H9 (cell line): Measurements from ENCODE around the gene RFNG. TPM values are rescaled to one million over a fixed set of nuclear protein-coding genes. Genes with fewer than 3 reads are reported as not detected.

Source experiments
- DNase-seq: peaks from one replicate; pipeline ENCODE4 v3.0.0-alpha.2; 2017
- H2AFZ ChIP-seq: one replicate; pipeline ENCODE4 v1.6.1; 2013; ENCODE audit warnings: mild to moderate bottlenecking, low read length, control low read depth, moderate library complexity
- H2AK5ac ChIP-seq: 2 replicates; pipeline ENCODE4 v1.6.1; 2013; ENCODE audit warnings: low read length, control low read depth, mixed read lengths; ENCODE audit not compliant: insufficient read length
- H2BK120ac ChIP-seq: one replicate; pipeline ENCODE4 v1.6.1; 2013; ENCODE audit warnings: low read depth, mild to moderate bottlenecking, low read length, control low read depth, inconsistent platforms; ENCODE audit not compliant: poor library complexity, severe bottlenecking
- H2BK12ac ChIP-seq: 2 replicates; pipeline ENCODE4 v1.6.1; 2013; ENCODE audit warnings: low read length, control low read depth, mixed read lengths, low read depth; ENCODE audit not compliant: insufficient read length
- H2BK15ac ChIP-seq: 2 replicates; pipeline ENCODE4 v1.6.1; 2013; ENCODE audit warnings: low read depth, low read length, control low read depth
- H2BK20ac ChIP-seq: one replicate; pipeline ENCODE4 v1.6.1; 2013; ENCODE audit warnings: low read depth, mild to moderate bottlenecking, low read length, control low read depth, inconsistent platforms; ENCODE audit not compliant: poor library complexity, severe bottlenecking
- H2BK5ac ChIP-seq: 2 replicates; pipeline ENCODE4 v1.6.1; 2013; ENCODE audit warnings: low read length, control low read depth, mixed read lengths; ENCODE audit not compliant: insufficient read length
- H3K14ac ChIP-seq: 2 replicates; pipeline ENCODE4 v1.6.1; 2013; ENCODE audit warnings: low read length, control low read depth; ENCODE audit not compliant: insufficient read depth
- H3K18ac ChIP-seq: 2 replicates; pipeline ENCODE4 v1.6.1; 2013; ENCODE audit warnings: low read depth, mild to moderate bottlenecking, mixed read lengths, low read length, control low read depth; ENCODE audit not compliant: insufficient read length
- H3K23ac ChIP-seq: 2 replicates; pipeline ENCODE4 v1.6.1; 2013; ENCODE audit warnings: low read length, control low read depth, mixed read lengths, low read depth; ENCODE audit not compliant: insufficient read length
- H3K23me2 ChIP-seq: 2 replicates; pipeline ENCODE4 v1.6.1; 2013; ENCODE audit warnings: low read depth, mild to moderate bottlenecking, mixed read lengths, low read length, control low read depth; ENCODE audit not compliant: insufficient read length, poor library complexity, severe bottlenecking
- H3K27ac ChIP-seq: 2 replicates; pipeline ENCODE4 v1.5.1; 2013; ENCODE audit warnings: low read length, control low read depth, mixed read lengths, low read depth; ENCODE audit not compliant: insufficient read length
- H3K27me3 ChIP-seq: 2 replicates; pipeline ENCODE4 v1.6.1; 2013; ENCODE audit warnings: low read length, control low read depth, inconsistent platforms; ENCODE audit not compliant: insufficient read depth
- H3K4ac ChIP-seq: 2 replicates; pipeline ENCODE4 v1.6.1; 2013; ENCODE audit warnings: low read depth, mild to moderate bottlenecking, control low read depth, inconsistent platforms, low read length, moderate library complexity
- H3K4me1 ChIP-seq: 2 replicates; pipeline ENCODE4 v1.6.1; 2013; ENCODE audit warnings: low read length, control low read depth, inconsistent platforms; ENCODE audit not compliant: insufficient read depth
- H3K4me2 ChIP-seq: 2 replicates; pipeline ENCODE4 v1.6.1; 2013; ENCODE audit warnings: low read length, control low read depth, mixed read lengths; ENCODE audit not compliant: insufficient read length, insufficient read depth
- H3K56ac ChIP-seq: 2 replicates; pipeline ENCODE4 v1.6.1; 2013; ENCODE audit warnings: low read depth, mild to moderate bottlenecking, mixed read lengths, low read length, control low read depth; ENCODE audit not compliant: insufficient read length
- H3K79me1 ChIP-seq: 2 replicates; pipeline ENCODE4 v1.6.1; 2013; ENCODE audit warnings: low read depth, mild to moderate bottlenecking, moderate library complexity, low read length, control low read depth, inconsistent platforms; ENCODE audit not compliant: insufficient read depth, poor library complexity, severe bottlenecking
- H3K79me2 ChIP-seq: 2 replicates; pipeline ENCODE4 v1.6.1; 2013; ENCODE audit warnings: low read length, control low read depth, inconsistent platforms; ENCODE audit not compliant: insufficient read depth
- H3K9ac ChIP-seq: 2 replicates; pipeline ENCODE4 v1.6.1; 2013; ENCODE audit warnings: low read length, control low read depth, mixed read lengths; ENCODE audit not compliant: insufficient read length; ENCODE audit errors: extremely low read depth
- H3K9me3 ChIP-seq: one replicate; pipeline ENCODE4 v1.6.1; 2013; ENCODE audit warnings: low read depth, low read length, inconsistent platforms; ENCODE audit not compliant: control insufficient read depth
- H3T11ph ChIP-seq: one replicate; pipeline ENCODE4 v1.6.1; 2013; ENCODE audit warnings: mild to moderate bottlenecking, low read length, control low read depth, inconsistent platforms
- H4K20me1 ChIP-seq: one replicate; pipeline ENCODE4 v1.6.1; 2013; ENCODE audit not compliant: control insufficient read depth, insufficient read length, insufficient read depth
- H4K5ac ChIP-seq: 2 replicates; pipeline ENCODE4 v1.6.1; 2013; ENCODE audit warnings: low read depth, mild to moderate bottlenecking, mixed read lengths, low read length, control low read depth; ENCODE audit not compliant: insufficient read length
- H4K8ac ChIP-seq: replicated peaks from 2 replicates; pipeline ENCODE4 v1.6.1; 2013; ENCODE audit warnings: low read length, control low read depth, mixed read lengths, low read depth; ENCODE audit not compliant: insufficient read length
- H4K91ac ChIP-seq: 2 replicates; pipeline ENCODE4 v1.6.1; 2013; ENCODE audit warnings: low read depth, mild to moderate bottlenecking, moderate library complexity, mixed read lengths, low read length, control low read depth; ENCODE audit not compliant: insufficient read length
- H3K27ac Mint-ChIP-seq, 3 experiments: 2 replicates in 2 of 3; 3 replicates in 1 of 3; pipeline ENCODE4 v1.8.0; 2020 to 2021; ENCODE audit warnings: mixed read lengths in 3 of 3, mild to moderate bottlenecking in 1 of 3, moderate library complexity in 1 of 3
- H3K27me3 Mint-ChIP-seq: 2 replicates; pipeline ENCODE4 v1.8.0; 2021; ENCODE audit warnings: low read depth, mild to moderate bottlenecking, moderate library complexity, mixed read lengths
- H3K36me3 Mint-ChIP-seq, 3 experiments: 2 replicates in 2 of 3; 3 replicates in 1 of 3; pipeline ENCODE4 v1.8.0; 2020 to 2021; ENCODE audit warnings: low read depth in 3 of 3, mixed read lengths in 3 of 3; ENCODE audit not compliant: insufficient read depth in 1 of 3
- H3K4me1 Mint-ChIP-seq, 2 experiments: 2 replicates each; pipeline ENCODE4 v1.8.0; 2020; ENCODE audit warnings: mixed read lengths in 2 of 2
- H3K4me3 Mint-ChIP-seq, 2 experiments: 2 replicates in 1 of 2; 3 replicates in 1 of 2; pipeline ENCODE4 v1.8.0; 2020 to 2021; ENCODE audit warnings: mild to moderate bottlenecking in 2 of 2, mixed read lengths in 2 of 2, moderate library complexity in 1 of 2
- H3K9me3 Mint-ChIP-seq, 2 experiments: 2 replicates in 1 of 2; 3 replicates in 1 of 2; pipeline ENCODE4 v1.8.0; 2020; ENCODE audit warnings: mild to moderate bottlenecking in 2 of 2, mixed read lengths in 2 of 2, moderate library complexity in 1 of 2
- WGBS: extraction: QIAGEN DNeasy Blood & Tissue Kit; methylation state at CpG from one replicate; pipeline ENCODE4 v1.1.7; 2013; ENCODE audit warnings: missing lambda C conversion rate, low lambda C conversion rate, mixed read lengths; ENCODE audit not compliant: insufficient read length; ENCODE audit errors: extremely low coverage; 5-methylcytosine and 5-hydroxymethylcytosine counted together
- total RNA-seq: library from RNA; stranded (reverse); gene quantifications from 2 replicates; pipeline ENCODE4 v1.2.1, GENCODE V29; 2021
- TF ChIP-seq, protein P1 (sequence below): fragments of 200-600 bp; sonication (generic); conservative IDR thresholded peaks from 3 replicates; pipeline ENCODE4 v1.8.0; 2021; ENCODE audit warnings: antibody characterized with exemption, mild to moderate bottlenecking

The RFNG gene
- total RNA-seq, 1 experiment from 2014 or later = 34.0 TPM

DNA sequence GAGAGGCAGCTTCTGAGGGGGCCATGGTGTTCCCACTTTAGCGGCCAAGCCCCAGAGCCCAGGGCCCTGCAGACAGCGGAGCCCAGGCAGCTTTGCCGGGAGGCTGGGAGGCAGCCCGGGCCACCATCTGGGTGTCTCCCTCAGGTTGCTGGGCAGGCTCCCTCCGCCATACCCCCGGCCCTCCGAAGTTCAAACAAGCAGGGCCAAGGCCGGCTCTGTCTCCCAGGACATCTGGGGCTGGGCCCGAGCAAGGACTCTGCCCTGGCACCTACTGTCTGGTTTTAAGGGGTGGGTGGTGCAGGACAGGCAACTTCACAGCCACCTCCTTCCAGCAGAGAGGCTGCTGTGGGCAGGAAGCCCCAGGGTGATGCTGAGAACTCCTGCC is 11.4 kb upstream of the RFNG start:
- H3K23ac ChIP-seq = no peak overlapping the region
- DNase-seq = no peak
- no peak overlapping the region for H2AFZ ChIP-seq
- H2BK12ac ChIP-seq = no peak overlapping the region
- peaks cover 15% of the 10 kb centered on the region for H3K23me2 ChIP-seq
- no peak overlapping the region for H2BK20ac ChIP-seq
- Mint-ChIP-seq H3K4me1 (peaks cover 4 to 5% of the 10 kb centered on the region in 2 experiments), H3K27ac (no peak overlapping the region), H3K36me3 (peaks cover 4 to 19% (median 16%) of the 10 kb centered on the region in 3 experiments), H3K9me3 (no peaks in the 10 kb centered on the region; a peak in 1 of 5 replicates), H3K4me3 (no peak overlapping the region), H3K27me3 (peaks cover 4% of the 10 kb centered on the region; the same call in 1 of the 2 replicates)
- H3K4me2 ChIP-seq = no peak overlapping the region
- no peak overlapping the region for H3T11ph ChIP-seq
- H3K4me1 ChIP-seq = no peaks in the 10 kb centered on the region
- H4K5ac ChIP-seq = no peak overlapping the region
- no peak overlapping the region for H3K4ac ChIP-seq
- H2BK15ac ChIP-seq = no peak overlapping the region
- H3K79me2 ChIP-seq = no peaks in the 10 kb centered on the region
- no CpG with 5 or more reads among the region's 9 CpGs for WGBS
- no peaks in the 10 kb centered on the region for H4K20me1 ChIP-seq
- H2AK5ac ChIP-seq = no peak overlapping the region
- H2BK5ac ChIP-seq = no peak overlapping the region
- no peak overlapping the region for H2BK120ac ChIP-seq
- H3K27me3 ChIP-seq = no peaks in the 10 kb centered on the region
- H3K18ac ChIP-seq = no peak overlapping the region
- no peak overlapping the region for H3K56ac ChIP-seq
- H3K79me1 ChIP-seq = no peaks in the 10 kb centered on the region
- H3K14ac ChIP-seq = no peak overlapping the region
- H3K9me3 ChIP-seq = no peaks in the 10 kb centered on the region
- H3K9ac ChIP-seq = no peak overlapping the region
- no peak overlapping the region for H3K27ac ChIP-seq
- H4K91ac ChIP-seq = no peak overlapping the region
- no peak overlapping the region for H4K8ac ChIP-seq
- TF ChIP-seq, protein P1, sequence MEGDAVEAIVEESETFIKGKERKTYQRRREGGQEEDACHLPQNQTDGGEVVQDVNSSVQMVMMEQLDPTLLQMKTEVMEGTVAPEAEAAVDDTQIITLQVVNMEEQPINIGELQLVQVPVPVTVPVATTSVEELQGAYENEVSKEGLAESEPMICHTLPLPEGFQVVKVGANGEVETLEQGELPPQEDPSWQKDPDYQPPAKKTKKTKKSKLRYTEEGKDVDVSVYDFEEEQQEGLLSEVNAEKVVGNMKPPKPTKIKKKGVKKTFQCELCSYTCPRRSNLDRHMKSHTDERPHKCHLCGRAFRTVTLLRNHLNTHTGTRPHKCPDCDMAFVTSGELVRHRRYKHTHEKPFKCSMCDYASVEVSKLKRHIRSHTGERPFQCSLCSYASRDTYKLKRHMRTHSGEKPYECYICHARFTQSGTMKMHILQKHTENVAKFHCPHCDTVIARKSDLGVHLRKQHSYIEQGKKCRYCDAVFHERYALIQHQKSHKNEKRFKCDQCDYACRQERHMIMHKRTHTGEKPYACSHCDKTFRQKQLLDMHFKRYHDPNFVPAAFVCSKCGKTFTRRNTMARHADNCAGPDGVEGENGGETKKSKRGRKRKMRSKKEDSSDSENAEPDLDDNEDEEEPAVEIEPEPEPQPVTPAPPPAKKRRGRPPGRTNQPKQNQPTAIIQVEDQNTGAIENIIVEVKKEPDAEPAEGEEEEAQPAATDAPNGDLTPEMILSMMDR = no peak
